ENCODE results near the gene FRMPD2. TPM values are rescaled to one million over a fixed set of nuclear protein-coding genes. Genes with fewer than 3 reads are reported as not detected.

The FRMPD2 gene
- total and polyA plus RNA-seq, 4 donors = 0.28 TPM; not detected in 3

DNA sequence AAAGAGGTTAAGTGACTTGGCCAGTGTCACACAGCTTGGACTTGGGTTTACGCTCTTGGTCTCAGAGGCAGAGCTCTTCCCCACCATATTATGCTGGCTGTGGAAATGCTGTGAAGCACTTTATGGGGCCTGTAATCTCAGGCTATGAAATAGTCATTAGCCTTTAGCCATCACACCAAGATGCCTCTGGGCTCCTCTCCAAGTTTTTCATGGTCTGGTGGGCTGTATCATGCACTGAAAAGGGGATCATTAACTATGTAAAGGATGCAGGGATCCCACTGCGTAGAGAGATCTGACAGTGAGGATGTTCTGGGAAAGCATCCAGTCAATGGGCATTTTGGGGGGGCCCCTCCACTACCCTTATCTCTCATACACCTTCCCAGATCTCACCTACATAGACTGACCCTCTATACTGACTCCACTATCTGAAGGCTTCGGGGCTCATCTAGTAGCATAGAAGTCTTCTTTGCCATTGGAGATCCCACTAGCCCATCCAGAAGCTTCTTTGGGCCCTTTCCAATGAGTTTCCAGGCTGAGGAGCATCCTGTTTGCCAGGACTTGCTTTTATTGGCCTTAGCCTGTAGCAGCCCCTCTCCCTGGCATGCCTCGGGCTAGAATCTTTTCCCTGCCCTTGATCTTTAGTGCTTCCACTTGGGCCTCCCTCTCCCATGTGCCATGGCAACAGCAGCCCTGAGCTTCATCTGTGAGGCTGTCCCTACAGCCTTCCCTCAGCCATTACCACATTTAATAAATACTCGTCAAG, 19.6 kb downstream of the FRMPD2 start:
- no peaks in the 10 kb centered on the region for H3K36me3 ChIP-seq (ENCODE audit: control insufficient read depth in 4 of 4, insufficient read depth in 3 of 4, low read depth in 1 of 4, low read length in 3 of 4)
- H3K9ac ChIP-seq (ENCODE audit: low read depth in 1 of 2, low read length in 2 of 2) = no peak overlapping the region
- H3K9me3 ChIP-seq (ENCODE audit: control insufficient read depth in 4 of 4, low read length in 3 of 4) = no peaks in the 10 kb centered on the region
- no peak overlapping the region for H3K27ac ChIP-seq (ENCODE audit: low read depth in 1 of 2, low read length in 2 of 2)
- 91% methylated on average over 5 of the region's 5 CpGs for WGBS
- H3K4me3 ChIP-seq (ENCODE audit: low read depth in 1 of 3, low read length in 3 of 3) = no peak overlapping the region
- H3K4me1 ChIP-seq (ENCODE audit: control insufficient read depth in 4 of 4, insufficient read depth in 4 of 4, low read length in 3 of 4) = no peaks in the 10 kb centered on the region
- DNase-seq (ENCODE audit: low spot score) = no peak
- no peaks in the 10 kb centered on the region for H3K27me3 ChIP-seq (ENCODE audit: control insufficient read depth in 4 of 4, insufficient read depth in 4 of 4, low read length in 3 of 4)
- TF ChIP-seq RXRA (IDR thresholded peaks at IDR 0.05) (no peak), FOXA2 (IDR thresholded peaks at IDR 0.05) (no peak), GABPA (IDR thresholded peaks at IDR 0.05 in 1 of 2, conservative IDR thresholded peaks at IDR 0.05 in 1 of 2) (no peak), EGR1 (IDR thresholded peaks at IDR 0.05; ENCODE audit: low read depth in 2 of 2) (no peak), YY1 (IDR thresholded peaks at IDR 0.05) (no peak), HNF4G (IDR thresholded peaks at IDR 0.05) (no peak), JUND (IDR thresholded peaks at IDR 0.05) (no peak), FOXA1 (IDR thresholded peaks at IDR 0.05) (no peak), ATF3 (IDR thresholded peaks at IDR 0.05) (no peak), HNF4A (conservative IDR thresholded peaks at IDR 0.05) (no peak), MAX (IDR thresholded peaks at IDR 0.05) (no peak), CTCF (IDR thresholded peaks at IDR 0.05; ENCODE audit: low read depth, low read length, missing input control) (no peak), TAF1 (conservative IDR thresholded peaks at IDR 0.05) (no peak)
- TF ChIP-seq, protein P1, sequence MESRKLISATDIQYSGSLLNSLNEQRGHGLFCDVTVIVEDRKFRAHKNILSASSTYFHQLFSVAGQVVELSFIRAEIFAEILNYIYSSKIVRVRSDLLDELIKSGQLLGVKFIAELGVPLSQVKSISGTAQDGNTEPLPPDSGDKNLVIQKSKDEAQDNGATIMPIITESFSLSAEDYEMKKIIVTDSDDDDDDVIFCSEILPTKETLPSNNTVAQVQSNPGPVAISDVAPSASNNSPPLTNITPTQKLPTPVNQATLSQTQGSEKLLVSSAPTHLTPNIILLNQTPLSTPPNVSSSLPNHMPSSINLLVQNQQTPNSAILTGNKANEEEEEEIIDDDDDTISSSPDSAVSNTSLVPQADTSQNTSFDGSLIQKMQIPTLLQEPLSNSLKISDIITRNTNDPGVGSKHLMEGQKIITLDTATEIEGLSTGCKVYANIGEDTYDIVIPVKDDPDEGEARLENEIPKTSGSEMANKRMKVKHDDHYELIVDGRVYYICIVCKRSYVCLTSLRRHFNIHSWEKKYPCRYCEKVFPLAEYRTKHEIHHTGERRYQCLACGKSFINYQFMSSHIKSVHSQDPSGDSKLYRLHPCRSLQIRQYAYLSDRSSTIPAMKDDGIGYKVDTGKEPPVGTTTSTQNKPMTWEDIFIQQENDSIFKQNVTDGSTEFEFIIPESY (IDR thresholded peaks at IDR 0.05) = no peak

- Histone ChIP-seq H3K9ac (ENCODE audit: low read depth in 1 of 2, low read length in 2 of 2) (no peak overlapping the region), H3K27ac (ENCODE audit: low read depth in 1 of 2, low read length in 2 of 2) (no peak overlapping the region), H3K36me3 (ENCODE audit: control insufficient read depth in 4 of 4, insufficient read depth in 3 of 4, low read depth in 1 of 4, low read length in 3 of 4) (no peaks in the 10 kb centered on the region), H3K27me3 (ENCODE audit: control insufficient read depth in 4 of 4, insufficient read depth in 4 of 4, low read length in 3 of 4) (no peaks in the 10 kb centered on the region), H3K9me3 (ENCODE audit: control insufficient read depth in 4 of 4, low read length in 3 of 4) (no peaks in the 10 kb centered on the region), H3K4me3 (ENCODE audit: low read depth in 1 of 3, low read length in 3 of 3) (no peak overlapping the region), H3K4me1 (ENCODE audit: control insufficient read depth in 4 of 4, insufficient read depth in 4 of 4, low read length in 3 of 4) (no peaks in the 10 kb centered on the region)
- no peak for DNase-seq (ENCODE audit: low spot score)
- WGBS = 88% methylated on average over 9 of the region's 9 CpGs
- TF ChIP-seq NR2F2 (IDR thresholded peaks at IDR 0.05) (no peak), JUND (IDR thresholded peaks at IDR 0.05) (no peak), EGR1 (IDR thresholded peaks at IDR 0.05; ENCODE audit: low read depth in 2 of 2) (no peak), YY1 (IDR thresholded peaks at IDR 0.05) (no peak), RAD21 (IDR thresholded peaks at IDR 0.05) (no peak), SP1 (IDR thresholded peaks at IDR 0.05) (no peak), HNF4A (conservative IDR thresholded peaks at IDR 0.05) (no peak), MAX (IDR thresholded peaks at IDR 0.05) (no peak), CTCF (IDR thresholded peaks at IDR 0.05; ENCODE audit: low read depth, low read length, missing input control) (no peak)
- TF ChIP-seq, protein P1 (IDR thresholded peaks at IDR 0.05) = no peak
These were observed 20.4 kb downstream of the FRMPD2 start for GRCh38 chr10:48253970-48254657.
